ENCODE data around the gene ERBB4.
"Not testable (repeated sequence)": the region's sequence is repeated elsewhere in the genome, so short reads cannot be mapped to it uniquely, and the experiment has no call there.

The ERBB4 gene

GRCh38 chr2:211598238-211598637 is 940.4 kb downstream of the ERBB4 start:
- peaks cover 11% of the 10 kb centered on the region for H3K9me3 Mint-ChIP-seq
- H3K27ac Mint-ChIP-seq: no peak overlapping the region
- H3K27me3 Mint-ChIP-seq: no peaks in the 10 kb centered on the region
- no peak overlapping the region for H3K4me3 Mint-ChIP-seq
- no peak for DNase-seq
- H3K4me1 Mint-ChIP-seq (ENCODE audit: low read depth): no peaks in the 10 kb centered on the region
- H3K36me3 Mint-ChIP-seq (ENCODE audit: low read depth): no peaks in the 10 kb centered on the region

DNA sequence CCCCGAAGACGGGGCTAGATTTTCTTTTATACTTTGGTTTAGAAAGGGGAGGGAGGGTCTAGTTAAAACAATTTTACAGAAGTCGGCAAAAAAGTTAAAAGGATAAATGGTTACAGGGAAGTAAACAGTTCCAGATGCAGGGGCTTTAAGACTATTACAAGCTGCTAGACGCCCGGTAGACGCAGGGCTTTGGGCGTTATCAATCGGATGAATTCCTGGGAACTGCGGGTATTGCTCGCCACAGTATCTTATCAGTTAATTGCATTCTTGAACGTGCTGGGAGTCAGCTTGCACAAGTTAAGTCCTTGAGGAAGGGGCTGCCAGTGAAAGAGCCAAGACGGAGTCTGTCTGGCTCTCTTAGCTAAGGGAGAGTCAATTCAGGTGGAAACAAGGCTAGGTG is 946.6 kb downstream of the ERBB4 start:
- not testable (repeated sequence) for DNase-seq; H3K27me3 Mint-ChIP-seq; H3K4me1 Mint-ChIP-seq (ENCODE audit: low read depth); H3K9me3 Mint-ChIP-seq; H3K4me3 Mint-ChIP-seq; H3K27ac Mint-ChIP-seq; H3K36me3 Mint-ChIP-seq (ENCODE audit: low read depth)

DNA sequence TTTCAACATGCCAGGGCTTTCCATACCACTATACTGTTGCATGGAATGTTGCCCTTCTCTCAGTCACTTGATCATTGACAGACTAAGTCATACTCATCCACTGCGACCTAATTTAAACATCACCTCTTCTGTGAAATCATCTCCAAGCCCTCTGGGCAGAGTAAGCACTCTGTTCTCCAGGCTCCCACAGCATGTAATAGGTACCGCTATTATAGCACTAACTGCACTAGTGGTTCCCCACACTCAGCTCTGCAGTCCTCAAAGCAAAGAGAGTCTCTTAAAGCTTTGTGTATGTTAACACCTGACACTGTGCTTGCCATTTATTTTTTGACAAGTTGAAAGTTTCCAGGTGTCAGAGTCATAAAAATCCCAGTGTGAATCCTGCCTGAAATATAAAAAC is 947.2 kb downstream of the ERBB4 start:
- H3K9me3 Mint-ChIP-seq: peaks cover 7% of the 10 kb centered on the region
- H3K4me1 Mint-ChIP-seq (ENCODE audit: low read depth): no peaks in the 10 kb centered on the region
- no peaks in the 10 kb centered on the region for H3K36me3 Mint-ChIP-seq (ENCODE audit: low read depth)
- no peaks in the 10 kb centered on the region for H3K27me3 Mint-ChIP-seq
- no peak for DNase-seq
- H3K4me3 Mint-ChIP-seq: no peak overlapping the region
- H3K27ac Mint-ChIP-seq: no peak overlapping the region

- H3K27me3 Mint-ChIP-seq: no peaks in the 10 kb centered on the region
- no peaks in the 10 kb centered on the region for H3K4me1 Mint-ChIP-seq (ENCODE audit: low read depth)
- no peak for DNase-seq
- H3K36me3 Mint-ChIP-seq (ENCODE audit: low read depth): no peaks in the 10 kb centered on the region
- no peak overlapping the region for H3K4me3 Mint-ChIP-seq
- H3K9me3 Mint-ChIP-seq: no peaks in the 10 kb centered on the region
- no peak overlapping the region for H3K27ac Mint-ChIP-seq
These were observed 970.2 kb downstream of the ERBB4 start for GRCh38 chr2:211568439-211568838.

DNA sequence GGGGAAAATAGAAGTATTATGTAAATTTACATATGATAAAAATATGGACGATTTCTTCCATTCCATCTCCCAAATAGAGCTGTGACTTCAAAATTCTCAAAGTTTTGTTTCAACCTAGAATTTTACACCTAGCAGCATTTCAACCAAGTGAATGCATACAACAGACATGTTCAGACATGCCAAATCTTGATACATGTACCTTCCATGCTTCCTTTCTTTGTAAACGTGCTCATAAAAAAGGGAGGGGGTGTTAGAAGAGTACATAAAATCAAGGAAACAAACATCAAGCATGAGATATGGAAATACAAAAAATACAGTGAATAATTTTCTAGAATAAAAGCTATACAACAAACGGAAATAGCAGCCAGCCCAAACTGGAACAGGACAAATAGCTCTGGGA is 974.2 kb downstream of the ERBB4 start:
- Mint-ChIP-seq H3K9me3 (no peaks in the 10 kb centered on the region), H3K4me1 (ENCODE audit: low read depth) (no peaks in the 10 kb centered on the region), H3K27ac (no peak overlapping the region), H3K36me3 (ENCODE audit: low read depth) (no peaks in the 10 kb centered on the region), H3K27me3 (no peaks in the 10 kb centered on the region), H3K4me3 (no peak overlapping the region)
- no peak for DNase-seq

DNA sequence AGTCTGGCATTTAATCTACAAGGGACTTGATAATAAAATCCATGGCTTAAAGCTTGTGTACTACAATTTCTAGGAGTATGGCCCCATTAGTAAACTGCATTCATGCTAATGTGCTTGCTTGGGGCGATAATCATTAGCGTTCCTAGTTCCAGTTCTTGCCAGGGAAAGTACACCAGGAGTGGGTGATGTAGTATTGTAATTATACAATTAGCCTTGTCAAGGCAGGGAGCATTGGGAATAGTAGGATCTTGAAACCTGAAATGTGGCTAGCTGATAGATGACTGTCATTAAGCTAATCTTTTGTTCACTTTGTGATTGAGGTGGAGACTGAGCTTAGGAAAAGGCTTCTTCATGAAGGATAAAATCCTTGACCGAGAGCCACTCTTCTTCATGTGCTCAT is 993.0 kb downstream of the ERBB4 start:
- H3K4me3 Mint-ChIP-seq: no peak overlapping the region
- no peaks in the 10 kb centered on the region for H3K27me3 Mint-ChIP-seq
- no peaks in the 10 kb centered on the region for H3K4me1 Mint-ChIP-seq (ENCODE audit: low read depth)
- H3K36me3 Mint-ChIP-seq (ENCODE audit: low read depth): no peaks in the 10 kb centered on the region
- DNase-seq: no peak
- H3K27ac Mint-ChIP-seq: no peak overlapping the region
- no peaks in the 10 kb centered on the region for H3K9me3 Mint-ChIP-seq

- Mint-ChIP-seq H3K36me3 (ENCODE audit: low read depth) (no peaks in the 10 kb centered on the region), H3K27me3 (no peaks in the 10 kb centered on the region)
These were observed 1004.0 kb downstream of the ERBB4 start for GRCh38 chr2:211534632-211535031.

DNA sequence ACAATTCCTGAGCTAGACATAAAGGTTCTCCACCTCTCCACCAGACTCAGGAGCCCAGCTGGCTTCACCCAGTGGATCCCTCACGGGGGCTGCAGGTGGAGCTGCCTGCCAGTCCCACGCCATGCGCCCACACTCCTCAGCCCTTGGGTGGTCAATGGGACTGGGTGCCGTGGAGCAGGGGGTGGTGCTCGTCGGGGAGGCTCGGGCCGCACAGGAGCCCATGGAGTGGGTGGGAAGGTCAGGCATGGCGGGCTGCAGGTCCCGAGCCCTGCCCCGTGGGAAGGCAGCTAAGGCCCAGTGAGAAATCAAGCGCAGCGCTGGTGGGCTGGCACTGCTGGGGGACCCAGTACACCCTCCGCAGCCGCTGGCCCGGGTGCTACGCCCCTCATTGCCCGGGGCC is 1014.4 kb downstream of the ERBB4 start:
- not testable (repeated sequence) for DNase-seq; H3K27me3 Mint-ChIP-seq; H3K27ac Mint-ChIP-seq; H3K9me3 Mint-ChIP-seq; H3K4me1 Mint-ChIP-seq (ENCODE audit: low read depth); H3K4me3 Mint-ChIP-seq; H3K36me3 Mint-ChIP-seq (ENCODE audit: low read depth)

More at GRCh38 chr2:211534632-211535031, 1004.0 kb downstream of the ERBB4 start:
- no peaks in the 10 kb centered on the region for H3K4me1 Mint-ChIP-seq (ENCODE audit: low read depth)
- no peaks in the 10 kb centered on the region for H3K9me3 Mint-ChIP-seq
- no peak overlapping the region for H3K4me3 Mint-ChIP-seq
- H3K27ac Mint-ChIP-seq: no peak overlapping the region
- DNase-seq: no peak

GRCh38 chr2:211516537-211516936 is 1022.1 kb downstream of the ERBB4 start:
- Mint-ChIP-seq H3K27me3 (no peaks in the 10 kb centered on the region), H3K9me3 (peaks cover 2% of the 10 kb centered on the region)

DNA sequence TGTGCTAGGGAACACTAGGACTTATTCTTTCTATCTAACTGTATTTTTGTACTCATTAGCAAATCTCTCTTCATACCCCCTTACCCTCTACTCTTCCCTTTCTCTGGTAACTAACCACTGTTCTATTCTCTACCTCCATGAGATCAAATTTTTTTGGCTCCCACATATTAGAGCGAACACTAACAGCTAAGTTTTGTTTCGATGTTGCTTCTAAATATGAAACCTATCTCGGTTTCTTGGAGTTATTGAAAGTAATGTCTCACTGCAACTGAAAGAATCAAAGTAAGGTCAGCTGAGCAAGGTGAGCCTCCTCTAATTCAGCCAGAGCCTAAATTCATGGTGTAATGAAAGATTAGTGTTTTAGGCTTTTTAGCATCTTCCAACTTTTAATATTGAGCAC is 1024.6 kb downstream of the ERBB4 start:
- H3K9me3 Mint-ChIP-seq: peaks cover 2% of the 10 kb centered on the region
- H3K27ac Mint-ChIP-seq: no peak overlapping the region
- DNase-seq: no peak
- no peaks in the 10 kb centered on the region for H3K36me3 Mint-ChIP-seq (ENCODE audit: low read depth)
- no peaks in the 10 kb centered on the region for H3K4me1 Mint-ChIP-seq (ENCODE audit: low read depth)
- no peak overlapping the region for H3K4me3 Mint-ChIP-seq
- H3K27me3 Mint-ChIP-seq: no peaks in the 10 kb centered on the region

More at GRCh38 chr2:211516537-211516936, 1022.1 kb downstream of the ERBB4 start:
- no peaks in the 10 kb centered on the region for H3K36me3 Mint-ChIP-seq (ENCODE audit: low read depth)
- no peak overlapping the region for H3K4me3 Mint-ChIP-seq
- H3K4me1 Mint-ChIP-seq (ENCODE audit: low read depth): no peaks in the 10 kb centered on the region
- DNase-seq: no peak
- H3K27ac Mint-ChIP-seq: no peak overlapping the region

GRCh38 chr2:211513446-211513845 is 1025.2 kb downstream of the ERBB4 start:
- Mint-ChIP-seq H3K4me1 (ENCODE audit: low read depth) (no peaks in the 10 kb centered on the region), H3K36me3 (ENCODE audit: low read depth) (no peaks in the 10 kb centered on the region), H3K9me3 (peaks cover 2% of the 10 kb centered on the region), H3K4me3 (no peak overlapping the region), H3K27me3 (no peaks in the 10 kb centered on the region), H3K27ac (no peak overlapping the region)
- no peak for DNase-seq

GRCh38 chr2:211512806-211513205 is 1025.8 kb downstream of the ERBB4 start:
- Mint-ChIP-seq H3K27ac (no peak overlapping the region), H3K4me3 (no peak overlapping the region), H3K36me3 (ENCODE audit: low read depth) (no peaks in the 10 kb centered on the region), H3K27me3 (no peaks in the 10 kb centered on the region), H3K4me1 (ENCODE audit: low read depth) (no peaks in the 10 kb centered on the region), H3K9me3 (peaks cover 2% of the 10 kb centered on the region)
- DNase-seq: no peak

- Mint-ChIP-seq H3K4me1 (ENCODE audit: low read depth) (no peaks in the 10 kb centered on the region), H3K27me3 (no peaks in the 10 kb centered on the region), H3K36me3 (ENCODE audit: low read depth) (no peaks in the 10 kb centered on the region), H3K4me3 (no peak overlapping the region), H3K27ac (no peak overlapping the region), H3K9me3 (peaks cover 12% of the 10 kb centered on the region)
- DNase-seq: no peak
These were observed 1034.7 kb downstream of the ERBB4 start for GRCh38 chr2:211503856-211504255.

GRCh38 chr2:211503198-211503597 is 1035.4 kb downstream of the ERBB4 start:
- H3K27me3 Mint-ChIP-seq: no peaks in the 10 kb centered on the region
- no peaks in the 10 kb centered on the region for H3K4me1 Mint-ChIP-seq (ENCODE audit: low read depth)
- no peaks in the 10 kb centered on the region for H3K36me3 Mint-ChIP-seq (ENCODE audit: low read depth)
- peaks cover 12% of the 10 kb centered on the region for H3K9me3 Mint-ChIP-seq
- no peak for DNase-seq
- H3K27ac Mint-ChIP-seq: no peak overlapping the region
- no peak overlapping the region for H3K4me3 Mint-ChIP-seq

GRCh38 chr2:211498551-211499205 is 1039.9 kb downstream of the ERBB4 start:
- peaks cover 6% of the 10 kb centered on the region for H3K9me3 Mint-ChIP-seq
- no peak for DNase-seq
- no peaks in the 10 kb centered on the region for H3K36me3 Mint-ChIP-seq (ENCODE audit: low read depth)
- no peaks in the 10 kb centered on the region for H3K4me1 Mint-ChIP-seq (ENCODE audit: low read depth)
- H3K27me3 Mint-ChIP-seq: no peaks in the 10 kb centered on the region
- H3K4me3 Mint-ChIP-seq: no peak overlapping the region
- no peak overlapping the region for H3K27ac Mint-ChIP-seq

DNA sequence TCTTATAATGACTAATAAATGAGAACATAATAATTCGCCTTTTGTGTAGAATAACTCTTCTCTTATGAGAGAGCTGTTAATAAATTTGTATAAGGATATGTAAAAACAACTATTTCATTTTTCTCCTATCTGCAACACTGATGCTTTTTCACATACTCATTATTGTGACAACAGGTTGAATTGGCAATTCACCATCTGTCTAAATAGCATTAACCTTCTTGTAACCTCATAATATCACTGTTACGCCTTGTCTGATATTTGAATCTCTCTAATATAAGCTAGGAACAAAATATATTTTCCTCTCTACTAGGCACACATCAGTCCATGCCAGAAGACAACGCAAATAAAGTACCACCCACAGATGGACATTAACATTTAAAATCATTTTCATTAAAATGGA is 1043.3 kb downstream of the ERBB4 start:
- DNase-seq: no peak
- H3K27me3 Mint-ChIP-seq: no peaks in the 10 kb centered on the region
- H3K9me3 Mint-ChIP-seq: peaks cover 2% of the 10 kb centered on the region
- no peak overlapping the region for H3K27ac Mint-ChIP-seq
- no peaks in the 10 kb centered on the region for H3K36me3 Mint-ChIP-seq (ENCODE audit: low read depth)
- H3K4me3 Mint-ChIP-seq: no peak overlapping the region
- no peaks in the 10 kb centered on the region for H3K4me1 Mint-ChIP-seq (ENCODE audit: low read depth)

Data from activated T-cell treated with anti-CD3 and anti-CD28 coated beads, Interleukin-2, amount 50 U/mL, for 24 hours (primary cell).